ENCODE measurements around the gene WSCD2.

The WSCD2 gene

DNA sequence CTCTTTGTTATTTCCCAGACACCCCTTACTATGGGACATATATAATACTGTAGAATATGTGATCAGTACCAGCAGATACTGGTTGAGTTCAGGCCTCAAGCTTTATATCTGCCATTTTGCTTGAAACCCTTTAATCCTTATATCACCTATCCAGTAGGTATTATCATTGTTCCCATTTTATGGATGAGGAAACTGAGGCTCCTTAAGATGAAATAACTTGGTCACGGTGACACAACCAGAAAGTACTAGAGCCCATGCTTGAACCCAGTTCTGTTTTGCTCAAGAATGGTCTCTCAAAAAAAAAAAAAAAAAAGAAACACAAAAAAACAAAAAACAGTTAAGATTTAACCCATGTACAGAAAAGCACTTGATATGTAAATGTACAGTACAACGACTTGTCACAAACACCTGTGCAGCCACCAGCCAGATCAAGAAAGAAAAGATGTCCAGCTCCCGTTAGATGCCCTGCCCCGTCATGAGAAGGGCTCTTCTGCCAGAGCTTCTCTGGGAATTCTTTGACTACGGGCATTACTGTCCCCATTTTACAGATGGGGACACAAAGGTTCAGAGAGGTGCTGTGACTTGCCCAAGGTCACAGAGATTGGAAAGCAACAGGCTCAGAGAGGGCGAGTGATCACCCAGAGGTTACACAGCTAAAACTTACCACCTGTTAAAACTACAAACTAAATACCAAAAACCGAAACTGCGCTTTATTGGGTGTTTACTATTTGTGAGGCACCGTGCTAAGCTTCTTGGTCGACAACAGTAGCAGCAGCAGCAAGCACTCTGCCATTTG, 669 bp upstream of the WSCD2 start:
- no peak for DNase-seq

DNA sequence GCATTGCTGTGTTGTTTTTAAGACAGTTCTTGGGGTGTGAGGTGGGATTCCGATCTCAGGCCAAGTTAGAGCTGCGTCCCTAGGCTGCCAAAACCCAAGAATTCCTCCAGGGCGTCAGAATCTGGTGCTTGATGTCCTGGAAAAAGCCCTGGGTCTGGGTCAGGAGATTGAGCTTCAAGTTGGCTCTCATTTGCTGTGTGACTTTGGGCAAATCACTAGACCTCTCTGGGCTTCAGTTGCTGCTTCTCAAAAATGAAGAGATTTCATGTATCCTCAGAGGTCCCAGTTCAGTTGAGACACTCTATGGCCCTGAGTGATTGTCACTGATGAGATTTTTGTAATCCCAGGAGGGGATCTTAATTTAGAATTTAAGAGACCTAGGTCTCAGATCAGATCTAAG, 1.9 kb downstream of the WSCD2 start:
- no peak for DNase-seq

DNA sequence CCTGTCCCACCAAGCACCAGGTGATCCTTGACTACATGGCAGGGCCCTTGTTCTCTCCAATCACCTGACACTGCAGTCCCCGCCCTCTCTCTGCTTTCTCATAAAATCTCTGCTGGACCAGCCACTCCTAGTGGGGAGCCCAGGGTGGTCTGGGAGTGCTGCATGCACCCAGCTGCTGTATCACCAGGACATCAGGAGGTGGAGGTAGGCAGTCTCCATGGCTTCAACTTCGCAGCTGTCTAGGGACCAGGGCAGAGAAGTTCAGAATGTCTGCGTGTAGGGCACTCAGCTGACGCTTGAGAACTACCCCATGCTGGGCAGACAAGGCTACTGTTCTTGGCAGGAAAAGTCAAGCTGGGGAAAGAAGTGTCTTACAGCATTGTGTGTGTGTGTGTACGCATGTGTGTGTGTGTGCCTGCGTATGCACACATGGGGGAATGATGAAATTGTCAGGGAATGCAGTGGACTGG, 2.6 kb downstream of the WSCD2 start:
- DNase-seq, result no peak

DNA sequence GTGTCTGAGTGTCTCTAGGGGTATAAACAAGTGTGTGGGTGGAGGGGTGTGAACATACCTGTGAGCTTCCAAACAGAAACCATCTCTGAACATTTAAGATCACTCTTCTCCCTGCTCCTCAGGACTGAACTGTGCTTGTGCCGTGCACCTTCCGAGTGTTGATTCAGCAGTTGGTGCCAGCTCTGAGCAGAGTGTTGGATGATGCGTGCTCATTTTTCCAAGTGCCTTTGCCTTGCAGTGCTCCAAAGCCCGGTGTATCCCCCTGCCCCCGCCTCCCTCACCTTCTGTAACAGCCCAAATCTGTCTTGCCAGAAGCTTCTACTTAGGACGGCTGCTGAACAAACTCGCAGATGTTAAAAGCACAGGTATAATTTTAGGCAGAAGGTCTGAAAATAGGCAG, 4.4 kb downstream of the WSCD2 start:
- no peak for DNase-seq

DNA sequence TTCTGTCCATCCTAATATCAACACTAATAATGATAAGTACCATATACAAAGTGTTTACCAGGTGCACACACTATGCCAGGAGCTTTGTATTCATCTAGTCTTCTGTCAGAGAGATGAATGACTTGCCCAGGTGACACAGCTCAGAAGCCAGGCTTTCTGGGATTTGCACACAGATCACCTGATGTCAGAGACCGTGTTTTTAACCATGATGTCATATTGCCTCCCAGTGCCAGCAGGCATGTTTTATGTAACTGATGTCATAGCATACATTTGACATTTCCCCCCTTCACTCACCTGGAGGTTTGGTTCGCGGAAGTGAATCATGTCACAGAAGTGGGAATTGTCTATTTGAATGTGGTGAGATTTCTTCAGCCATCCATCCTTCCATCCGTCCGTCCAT, 5.7 kb downstream of the WSCD2 start:
- DNase-seq, result no peak

DNA sequence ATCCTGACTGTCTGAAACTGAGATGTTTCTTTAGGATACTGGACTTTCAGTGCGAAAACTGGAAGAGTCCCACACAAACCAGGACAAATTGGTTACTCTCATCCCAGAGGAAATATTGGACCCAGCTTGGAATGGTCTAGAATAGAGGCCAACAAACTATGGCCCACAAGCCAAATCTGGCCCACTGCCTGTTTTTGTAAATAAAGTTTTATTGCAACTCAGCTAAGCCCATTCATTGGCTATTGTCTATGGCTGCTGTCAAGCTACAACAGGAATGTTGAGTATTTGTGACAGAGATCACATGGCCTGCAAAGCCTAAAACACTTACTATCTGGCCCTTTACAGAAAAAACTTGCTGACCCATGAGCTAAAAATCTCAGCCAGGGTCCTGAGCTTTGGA, 6.5 kb downstream of the WSCD2 start:
- DNase-seq, result no peak

DNA sequence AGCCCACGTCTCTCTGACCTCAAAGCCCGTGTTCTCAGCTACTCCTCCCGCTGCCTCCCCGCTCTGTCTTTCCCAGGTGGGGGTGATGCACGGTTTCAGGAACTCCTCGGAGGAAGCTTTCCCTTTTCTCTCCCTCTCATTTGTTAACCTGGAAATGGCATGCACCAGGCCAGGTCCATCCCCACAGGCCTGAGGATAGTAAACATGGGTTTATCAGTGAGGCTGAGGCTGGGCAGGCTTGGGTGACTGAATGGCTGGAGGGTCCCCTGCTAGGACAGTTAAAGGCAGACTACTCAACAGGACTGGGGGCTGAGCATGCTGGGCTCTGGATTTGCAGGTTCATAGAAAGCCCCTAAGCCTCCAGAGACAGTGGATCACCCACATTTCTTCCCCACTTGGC, 7.6 kb downstream of the WSCD2 start:
- no peak for DNase-seq

DNA sequence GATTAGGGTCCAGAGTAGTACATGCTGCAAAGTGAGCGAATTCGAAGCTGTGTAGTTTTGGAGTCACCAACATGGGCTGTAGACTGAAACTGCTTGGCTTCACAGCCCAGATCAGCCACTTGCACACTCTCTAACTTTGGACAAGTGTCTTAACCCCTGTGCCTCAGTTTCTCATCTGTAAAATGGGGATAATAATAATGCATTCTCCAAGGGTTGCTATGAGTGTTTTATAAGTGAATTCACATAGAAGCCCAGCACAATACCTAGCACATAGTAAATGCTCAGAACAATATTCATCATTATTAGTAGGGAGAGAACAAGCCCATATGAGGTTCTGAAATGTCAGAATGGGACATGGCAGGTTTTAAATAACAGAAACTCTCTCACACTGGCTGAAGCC, 10.4 kb downstream of the WSCD2 start:
- no peak for DNase-seq

DNA sequence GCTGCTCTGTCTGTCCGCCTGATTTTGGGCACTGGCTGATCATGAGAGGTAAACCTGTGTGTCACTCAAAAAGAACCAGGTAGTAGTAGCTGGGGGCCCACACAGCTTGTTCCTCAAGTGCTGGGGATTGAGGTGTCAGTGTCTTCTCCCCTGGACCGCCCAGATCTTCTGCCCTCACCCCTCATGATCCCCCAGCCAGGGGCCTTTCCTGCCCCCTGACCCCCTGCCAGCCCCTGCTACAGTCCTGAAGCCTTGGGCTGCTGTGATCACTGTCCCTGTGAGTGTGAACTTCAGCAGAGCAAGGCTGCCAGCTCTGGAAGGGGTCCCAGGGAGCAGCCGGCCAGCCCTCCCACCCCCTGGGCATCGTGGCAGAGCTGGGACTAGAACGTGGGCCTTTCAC, 11.4 kb downstream of the WSCD2 start:
- DNase-seq, result no peak

DNA sequence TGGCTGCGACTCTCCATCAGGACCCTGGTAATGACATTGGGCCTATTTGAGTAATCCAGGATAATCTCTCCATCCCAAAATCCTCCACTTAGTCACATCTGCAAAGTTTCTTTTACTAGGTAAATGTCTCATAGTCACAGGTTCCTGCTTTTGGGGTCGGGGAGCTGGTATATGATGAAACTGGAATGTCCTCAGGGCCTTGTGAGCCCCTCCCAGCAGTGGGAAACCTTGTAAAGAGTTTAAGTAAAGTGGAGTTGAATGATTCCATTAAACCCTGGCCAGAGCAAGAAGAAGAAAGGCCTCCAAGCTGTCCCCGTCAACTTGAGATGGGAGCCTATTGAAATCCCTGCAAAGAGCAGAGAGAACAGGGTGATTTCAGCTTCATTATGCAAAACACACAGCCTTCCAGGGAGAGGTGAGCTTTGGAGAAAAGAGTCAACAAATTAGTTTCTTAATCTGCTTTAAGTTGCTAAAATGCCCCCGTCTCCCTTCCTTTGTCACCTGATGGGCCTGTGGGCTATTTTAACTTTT, 12.6 kb downstream of the WSCD2 start:
- DNase-seq, result no peak

DNA sequence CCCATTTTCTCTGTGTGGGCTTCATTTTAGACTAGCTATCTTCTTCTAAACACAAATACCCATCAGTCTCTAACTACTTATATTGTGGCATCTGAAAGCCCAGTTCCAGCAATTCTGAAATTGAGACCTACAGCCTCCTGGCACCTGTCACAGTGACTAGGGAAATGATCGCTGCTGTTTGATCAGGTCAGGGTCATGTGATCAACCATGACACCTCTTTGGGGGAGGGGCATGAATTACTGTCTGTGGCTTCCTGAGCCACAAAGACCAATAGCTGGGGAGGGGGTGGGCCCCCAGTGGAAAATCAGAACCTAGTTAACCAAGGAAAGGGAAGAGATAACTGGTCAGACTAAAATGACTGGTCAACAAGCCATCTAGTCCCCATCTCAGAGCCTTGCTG, 14.1 kb downstream of the WSCD2 start:
- DNase-seq, result no peak

DNA sequence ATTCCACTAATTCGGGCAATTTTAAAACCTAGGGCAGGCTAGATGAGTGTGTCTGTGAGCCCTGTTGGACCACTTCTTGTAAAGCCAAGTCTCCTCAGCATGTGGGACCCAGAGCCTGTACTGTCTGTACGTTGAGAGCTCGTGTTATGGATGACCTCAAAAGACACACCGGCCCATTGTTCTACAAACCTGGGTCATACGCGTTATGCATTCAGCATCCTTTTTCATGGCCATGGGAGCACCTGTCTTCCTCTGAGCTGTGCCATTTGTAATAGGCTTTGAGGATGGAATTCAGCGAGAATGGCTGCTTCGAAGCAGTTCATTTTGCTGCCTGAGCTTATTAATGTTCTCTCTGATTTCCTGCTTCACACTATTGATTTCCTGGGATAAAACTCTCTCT, 15.0 kb downstream of the WSCD2 start:
- DNase-seq, result no peak

DNA sequence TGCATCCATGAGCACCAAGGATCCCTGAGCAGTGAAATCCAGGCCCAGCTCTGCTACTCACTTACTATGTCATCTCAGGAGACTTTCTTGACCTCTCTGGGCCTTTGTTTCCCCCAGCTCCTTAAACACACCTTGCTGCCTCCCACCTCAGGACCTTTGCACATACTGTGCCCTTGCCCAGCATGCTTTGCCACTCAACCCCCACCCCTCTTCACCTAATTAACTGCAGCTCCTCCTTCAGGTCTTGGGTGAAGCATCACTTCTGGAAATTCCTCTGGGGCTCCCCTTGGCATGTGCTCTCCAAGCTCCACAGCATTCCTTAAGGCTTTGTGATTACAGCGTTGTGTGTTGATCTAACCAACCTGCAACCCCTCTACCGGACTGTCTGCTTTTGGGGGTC, 15.9 kb downstream of the WSCD2 start:
- DNase-seq, result no peak

DNA sequence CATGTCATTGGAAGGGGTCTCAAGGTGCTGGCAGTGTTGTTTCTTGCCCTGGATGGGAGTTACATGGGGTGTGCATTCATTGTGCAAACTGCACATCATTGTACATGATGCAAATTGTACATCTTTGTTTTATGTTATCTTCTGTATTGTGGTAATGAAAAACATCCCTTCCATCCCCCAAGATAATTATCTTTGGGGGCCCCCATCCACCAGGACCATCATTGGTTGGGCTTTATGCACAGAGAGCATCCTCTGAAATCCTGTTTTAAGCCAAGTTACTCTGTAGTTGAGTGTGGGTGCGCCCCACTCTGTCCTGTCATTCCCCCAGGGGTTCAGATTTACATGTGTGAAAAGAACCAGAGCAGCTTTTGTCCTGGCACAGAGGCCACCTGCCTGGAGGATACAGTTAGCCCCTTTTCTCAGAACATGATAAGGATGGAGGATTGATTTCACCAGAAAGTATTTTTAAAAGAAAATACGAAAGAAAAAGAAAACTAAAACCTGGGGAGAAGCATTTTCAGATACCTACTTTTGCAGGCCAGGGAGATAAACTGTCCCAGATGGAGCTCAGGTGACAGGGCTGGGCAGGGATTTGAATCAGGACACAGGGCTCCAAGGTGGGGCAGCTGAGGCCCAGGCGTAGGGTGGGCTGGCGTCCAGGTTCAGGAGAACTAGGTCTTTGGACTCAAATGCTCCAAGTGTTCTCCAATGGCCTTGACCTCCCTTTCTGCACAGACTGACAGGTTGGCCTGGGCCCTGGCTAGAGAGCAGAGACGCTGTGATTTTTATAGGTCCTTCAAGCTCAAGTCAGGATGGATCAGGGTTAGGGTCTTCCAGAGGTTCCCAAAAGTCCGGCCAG, 17.2 kb downstream of the WSCD2 start:
- no peak for DNase-seq

DNA sequence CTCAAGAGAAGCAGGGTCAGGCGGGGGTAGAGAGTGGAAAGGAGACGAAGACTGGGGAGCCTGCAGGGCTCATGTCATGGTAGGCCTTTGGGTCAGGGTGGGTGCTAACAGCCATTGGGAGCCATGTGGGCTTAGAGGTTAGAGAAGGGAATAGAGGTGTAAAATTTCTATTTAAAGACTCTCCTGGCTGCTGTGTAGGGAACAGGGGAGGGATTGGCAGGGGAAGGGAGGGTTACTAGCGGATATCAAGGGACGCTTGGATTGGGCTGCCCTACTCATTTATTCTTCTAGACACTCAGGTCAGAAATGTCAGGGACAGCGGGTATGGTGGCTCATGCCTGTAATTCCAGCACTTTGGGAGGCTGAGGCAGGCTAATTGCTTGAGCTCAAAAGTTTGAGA, 18.2 kb downstream of the WSCD2 start:
- DNase-seq, result no peak

DNA sequence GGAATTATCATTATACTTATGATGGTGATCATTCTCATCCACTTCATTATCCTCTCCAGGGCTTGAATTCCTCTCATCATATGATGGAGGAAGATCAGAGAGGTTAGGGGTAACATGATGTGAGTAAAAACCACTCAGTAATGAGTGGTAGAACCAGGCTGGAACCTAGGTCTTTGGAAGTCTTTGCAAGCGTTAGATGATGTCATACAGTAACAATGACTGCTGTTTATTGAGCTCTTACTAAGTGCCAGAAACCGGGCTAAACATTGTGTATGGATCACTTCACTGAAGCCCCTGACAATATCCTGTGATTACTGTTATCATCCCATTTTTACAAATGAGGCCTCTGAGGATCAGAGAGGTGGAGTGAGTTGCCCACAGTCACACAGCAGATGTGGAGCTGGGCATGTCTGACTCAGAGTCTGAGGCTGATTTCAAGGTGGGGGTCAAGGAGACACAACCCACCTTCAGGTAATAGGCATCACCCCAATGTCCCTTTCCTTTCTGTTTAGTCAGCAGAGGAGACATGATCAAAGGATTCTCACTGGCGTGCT, 19.5 kb downstream of the WSCD2 start:
- DNase-seq, result no peak

DNA sequence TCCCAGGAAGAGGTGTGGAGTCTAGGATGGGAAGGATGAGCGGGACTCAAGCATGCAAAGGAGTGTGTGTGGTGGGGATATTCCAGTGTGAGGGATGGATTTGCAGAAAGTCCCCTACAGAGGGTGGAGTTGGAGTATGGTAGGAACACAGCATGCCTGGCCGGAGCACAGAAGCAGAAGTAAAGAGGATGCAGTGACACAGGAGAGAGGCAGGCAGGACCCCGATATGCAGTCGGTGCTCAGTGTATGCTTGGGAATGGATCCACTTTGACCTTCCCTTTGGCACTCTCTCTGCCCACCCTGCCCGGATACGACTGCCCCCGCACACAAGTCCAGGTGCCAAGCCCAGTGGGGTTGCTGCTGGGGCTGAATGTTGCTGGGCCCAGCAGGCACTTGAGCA, 21.3 kb downstream of the WSCD2 start:
- no peak for DNase-seq

DNA sequence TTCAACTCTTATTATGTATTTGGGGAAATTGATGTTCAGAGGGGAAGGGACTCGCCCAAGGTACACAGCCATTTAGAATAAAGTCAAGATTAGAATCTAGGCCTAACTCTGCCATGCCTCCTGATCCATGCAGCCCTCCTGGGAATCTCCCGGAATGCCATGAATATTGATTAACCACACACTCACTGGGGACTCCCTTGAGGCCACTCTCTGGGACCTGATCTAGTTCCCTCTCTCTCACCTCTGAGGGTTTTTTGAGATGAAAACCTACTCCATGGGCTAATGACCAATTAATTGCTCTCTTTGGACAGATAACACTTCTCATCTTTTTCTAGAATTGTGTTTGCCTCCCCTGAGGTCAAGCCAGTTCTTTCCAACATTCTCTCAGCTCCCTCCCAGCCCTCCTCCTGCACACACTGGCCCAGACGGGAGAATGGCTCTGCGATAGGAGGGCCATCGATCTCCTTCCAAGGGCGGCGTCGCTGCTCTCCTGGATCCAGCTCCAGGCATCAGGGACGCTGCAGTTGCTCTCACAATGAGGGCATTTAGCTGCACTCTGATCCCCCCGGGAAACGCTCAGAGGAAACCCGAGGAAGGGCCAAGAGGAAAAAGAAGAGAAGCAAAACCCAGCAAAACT, 22.6 kb downstream of the WSCD2 start:
- no peak for DNase-seq

DNA sequence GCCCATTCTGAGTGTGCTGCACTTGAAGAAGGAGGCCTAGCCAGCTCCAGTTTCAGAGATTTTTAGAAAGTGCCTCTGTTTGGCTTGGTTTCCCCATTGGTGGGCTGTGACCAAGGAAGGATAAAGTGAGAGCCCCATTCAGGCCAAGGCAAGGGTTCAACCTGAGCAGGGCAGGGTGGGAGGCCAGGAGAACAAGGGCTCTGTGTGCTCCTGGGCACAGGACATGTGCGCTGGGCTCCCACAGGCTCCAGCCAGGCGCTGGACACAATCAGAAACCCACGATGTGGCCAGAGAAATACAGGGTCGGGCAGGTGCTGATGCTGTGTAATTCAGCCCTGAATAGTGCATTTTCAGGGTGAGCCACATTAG, 23.1 kb downstream of the WSCD2 start:
- no peak for DNase-seq

DNA sequence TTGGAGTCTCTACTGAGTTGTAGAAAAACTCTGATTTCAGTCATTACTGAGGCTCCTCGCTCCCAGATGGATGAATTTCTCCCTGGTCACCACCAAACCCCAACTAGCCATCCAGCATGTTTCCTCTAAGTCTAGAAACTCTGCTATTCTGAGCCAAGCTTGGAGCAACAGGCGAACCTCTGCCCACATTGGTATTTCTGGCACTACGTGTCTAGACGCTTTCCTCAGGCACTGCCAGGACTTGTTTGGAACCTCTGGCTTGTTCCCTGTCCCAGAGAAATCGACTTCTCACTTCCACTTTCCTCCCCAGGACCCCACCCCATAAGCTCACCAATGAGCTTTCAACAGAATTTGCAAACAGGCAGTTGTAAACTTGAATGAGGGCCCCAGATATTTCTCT, 27.6 kb downstream of the WSCD2 start:
- no peak for DNase-seq

DNA sequence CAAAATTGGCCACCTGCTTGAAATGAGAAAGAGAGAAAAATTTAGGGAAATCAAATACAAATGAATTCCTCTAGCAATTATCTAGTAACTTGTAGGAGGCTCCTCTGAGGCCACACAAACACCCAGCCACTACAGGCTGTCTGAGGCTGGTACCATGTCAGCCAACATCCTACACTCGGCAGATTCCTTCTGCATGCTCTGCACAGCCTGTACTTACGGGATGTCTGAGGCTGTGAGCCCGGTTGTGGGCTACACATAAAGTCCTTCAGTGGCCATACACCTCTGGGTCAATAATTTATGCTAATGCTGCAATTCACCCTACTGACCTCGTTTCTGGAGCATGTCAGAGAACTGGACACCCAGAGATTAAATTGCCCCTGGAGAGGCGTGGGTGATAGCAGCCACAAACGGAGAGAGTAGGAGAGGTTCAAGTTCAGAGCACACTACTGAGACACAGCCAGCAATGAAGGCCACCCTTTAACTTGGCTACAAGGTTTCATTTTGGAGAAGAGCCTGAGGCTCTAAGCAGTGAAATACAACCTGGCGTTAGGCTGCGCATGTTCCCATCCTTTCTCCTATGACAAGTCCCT, 28.9 kb downstream of the WSCD2 start:
- no peak for DNase-seq

DNA sequence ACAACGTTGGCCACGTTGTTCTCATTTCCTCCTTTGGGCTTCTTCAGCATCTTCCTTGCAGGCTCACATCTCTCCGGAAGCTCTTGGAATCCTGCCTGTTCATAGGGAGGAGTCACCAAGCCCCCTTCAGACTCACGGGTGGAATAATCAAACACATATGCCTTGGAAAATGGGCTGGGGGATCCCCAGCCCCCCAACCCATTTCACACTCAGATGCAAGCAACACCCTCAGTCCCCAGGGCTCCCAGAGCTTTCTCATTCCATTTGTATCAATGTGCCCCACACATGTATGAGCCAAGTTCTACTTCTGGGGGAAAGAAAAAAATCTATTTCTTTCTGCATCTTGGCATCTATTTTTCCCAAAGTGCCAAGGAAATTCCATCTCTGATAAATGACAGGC, 33.1 kb downstream of the WSCD2 start:
- DNase-seq, result no peak

DNA sequence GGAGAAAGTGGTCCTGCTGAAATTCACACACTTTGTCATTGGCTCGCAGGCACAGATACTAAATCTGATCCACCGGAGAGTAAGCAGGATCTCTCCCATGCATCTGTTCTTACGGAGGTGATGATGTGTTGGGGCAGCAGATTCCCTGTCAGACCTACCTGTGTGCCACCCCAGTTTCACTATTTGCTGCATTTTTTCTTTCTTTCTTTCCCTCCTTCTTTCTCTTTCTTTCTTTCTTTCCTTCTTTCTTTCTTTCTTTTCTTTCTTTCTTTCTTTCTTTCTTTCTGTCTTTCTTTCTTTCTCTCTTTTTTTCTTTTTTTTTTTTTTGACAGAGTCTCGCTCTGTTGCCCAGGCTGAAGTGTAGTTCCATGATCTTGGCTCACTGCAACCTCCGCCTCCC, 37.4 kb downstream of the WSCD2 start:
- no peak for DNase-seq

Data from OCI-M1 (cell line).